HepG2 (cell line): ENCODE results near the gene MAPK13. TPM values are rescaled to one million over a fixed set of nuclear protein-coding genes. Genes with fewer than 3 reads are reported as not detected.
A peak's percentile ranks its signal among the peaks of the same experiment; 100 is the strongest.

Experiments
- ATAC-seq: fragments of 200-7000 bp; cut with Tn5 transposase; 3 replicates; pipeline ENCODE4 v1.9.1; 2020; ENCODE audit warnings: mild to moderate bottlenecking, moderate library complexity
- BruUV-seq: library from RNA; stranded (reverse); fragments of 400-500 nt; replicated peaks from 2 replicates; lab custom pipeline; 2021; lab: Mats Ljungman, UMichigan
- CTCF ChIA-PET: fragments of 300-600 bp; formaldehyde crosslinking; extraction: SDS; loops from one replicate; lab custom pipeline; 2021; ENCODE audit warnings: low total read pairs, inconsistent platforms, low intra/inter-chr PET ratio; lab: Yijun Ruan, JAX
- POLR2A ChIA-PET: fragments of 350-600 bp; sonication (Branson Sonifier 250); formaldehyde crosslinking; loops from one replicate; lab custom pipeline; 2020; ENCODE audit warnings: antibody characterized with exemption, inconsistent platforms; lab: Yijun Ruan, JAX
- DNase-seq: peaks from one replicate; pipeline ENCODE4 v3.0.0-alpha.2; 2015; ENCODE audit warnings: low spot score
- FAIRE-seq: peaks from 3 replicates; lab custom pipeline; 2011; peaks lifted over from hg19 to GRCh38; lab: Jason Lieb, UNC
- H2AFZ ChIP-seq: one replicate; pipeline ENCODE4 v1.6.1; 2011; ENCODE audit warnings: low read length, inconsistent platforms
- H3K27ac ChIP-seq: fragments of 300-600 bp; 3 replicates; pipeline ENCODE4 v1.8.0; 2011; ENCODE audit warnings: mixed run types, mild to moderate bottlenecking, mixed read lengths, low read length, inconsistent platforms; ENCODE audit not compliant: insufficient read depth; ENCODE audit errors: extremely low read length
- H3K27me3 ChIP-seq, 2 experiments: fragments of 200-600 bp in 1 of 2; 2 replicates in 1 of 2; 3 replicates in 1 of 2; pipeline versions ENCODE4 v1.6.0 to v1.8.0; 2011; ENCODE audit warnings: low read length in 2 of 2, mild to moderate bottlenecking in 2 of 2, moderate library complexity in 2 of 2, inconsistent platforms in 1 of 2; ENCODE audit not compliant: insufficient read depth in 2 of 2, control insufficient read depth in 1 of 2
- H3K36me3 ChIP-seq, 2 experiments: fragments of 200-600 bp in 1 of 2; replicated peaks in 1 of 2; 2 replicates in 1 of 2; 3 replicates in 1 of 2; pipeline versions ENCODE4 v1.5.1 to v1.8.0; 2011; ENCODE audit warnings: low read length in 2 of 2, inconsistent platforms in 1 of 2; ENCODE audit not compliant: insufficient read depth in 2 of 2, control insufficient read depth in 1 of 2
- H3K4me1 ChIP-seq: 2 replicates; pipeline ENCODE4 v1.5.1; 2012; ENCODE audit warnings: low read length, inconsistent platforms; ENCODE audit not compliant: insufficient read depth
- H3K4me2 ChIP-seq: 2 replicates; pipeline ENCODE4 v1.6.0; 2011; ENCODE audit warnings: low read depth, low read length, inconsistent platforms
- H3K4me3 ChIP-seq, 3 experiments: fragments of 200-600 bp in 1 of 3; sonication (generic), shearing (Covaris generic) in 1 of 3; replicated peaks in 1 of 3; 2 replicates each; pipeline ENCODE4 v1.5.1; 2011 to 2016; ENCODE audit warnings: low read length in 3 of 3, inconsistent platforms in 2 of 3, low read depth in 2 of 3, mild to moderate bottlenecking in 2 of 3, control low read depth in 1 of 3, mixed read lengths in 1 of 3; ENCODE audit not compliant: insufficient read depth in 1 of 3
- H3K79me2 ChIP-seq: one replicate; pipeline ENCODE4 v1.6.1; 2011; ENCODE audit warnings: low read length, inconsistent platforms; ENCODE audit not compliant: insufficient read depth
- H3K9ac ChIP-seq: 2 replicates; pipeline ENCODE4 v1.6.0; 2011; ENCODE audit warnings: mild to moderate bottlenecking, low read depth, low read length, inconsistent platforms; ENCODE audit not compliant: insufficient read depth
- H3K9me3 ChIP-seq: 2 replicates; pipeline ENCODE4 v1.5.1; 2012; ENCODE audit warnings: mild to moderate bottlenecking, low read length
- H4K20me1 ChIP-seq: 2 replicates; pipeline ENCODE4 v1.6.0; 2011; ENCODE audit warnings: inconsistent platforms, mild to moderate bottlenecking, low read length, moderate library complexity; ENCODE audit not compliant: insufficient read depth
- ARHGAP35 ChIP-seq: sonication (generic); formaldehyde crosslinking; IDR thresholded peaks from 2 replicates; pipeline ENCODE4 v1.9.0; 2022; ENCODE audit warnings: mild to moderate bottlenecking, inconsistent platforms, moderate library complexity, missing genetic modification reagents, borderline replicate concordance
- BORCS8-MEF2B ChIP-seq: sonication (generic); formaldehyde crosslinking; IDR thresholded peaks from 2 replicates; pipeline ENCODE4 v1.8.0; 2022; ENCODE audit warnings: mild to moderate bottlenecking, missing genetic modification reagents
- HHEX ChIP-seq: IDR thresholded peaks from 2 replicates; pipeline ENCODE4 v1.6.1; 2016; ENCODE audit warnings: control low read depth
- HNF4A ChIP-seq: sonication (generic); formaldehyde crosslinking; IDR thresholded peaks from 2 replicates; pipeline ENCODE4 v1.4.0; 2020; ENCODE audit warnings: missing genetic modification reagents
- IRF9 ChIP-seq: sonication (generic); formaldehyde crosslinking; IDR thresholded peaks from 2 replicates; pipeline ENCODE4 v1.8.0; 2022; ENCODE audit warnings: missing genetic modification reagents, mild to moderate bottlenecking, borderline replicate concordance
- KDM3A ChIP-seq: IDR thresholded peaks from 2 replicates; pipeline ENCODE4 v1.6.1; 2018; ENCODE audit warnings: low read depth, missing compliant biosample characterization
- KDM5B ChIP-seq: sonication (generic); formaldehyde crosslinking; IDR thresholded peaks from 2 replicates; pipeline ENCODE4 v1.4.0; 2020; ENCODE audit warnings: missing genetic modification reagents, mild to moderate bottlenecking, borderline replicate concordance
- MEF2D ChIP-seq: sonication (generic); formaldehyde crosslinking; IDR thresholded peaks from 2 replicates; pipeline ENCODE4 v1.5.1; 2020; ENCODE audit warnings: mild to moderate bottlenecking, missing genetic modification reagents
- MEIS2 ChIP-seq: sonication (generic); formaldehyde crosslinking; IDR thresholded peaks from 2 replicates; pipeline ENCODE4 v1.9.0; 2021; ENCODE audit warnings: mild to moderate bottlenecking, missing genetic modification reagents
- RELA ChIP-seq: sonication (generic); formaldehyde crosslinking; IDR thresholded peaks from 2 replicates; pipeline ENCODE4 v1.4.0; 2020; ENCODE audit warnings: missing genetic modification reagents
- RFX5 ChIP-seq: IDR thresholded peaks from 2 replicates; pipeline ENCODE4 v1.6.1; 2011; ENCODE audit warnings: low read depth, low read length, improper control_type of control experiment
- TOPORS ChIP-seq: sonication (generic); formaldehyde crosslinking; IDR thresholded peaks from 2 replicates; pipeline ENCODE4 v1.8.0; 2023; ENCODE audit warnings: mild to moderate bottlenecking, missing genetic modification reagents
- ZFP82 ChIP-seq: sonication (generic); formaldehyde crosslinking; IDR thresholded peaks from 2 replicates; pipeline ENCODE4 v1.5.1; 2020; ENCODE audit warnings: mild to moderate bottlenecking, missing genetic modification reagents, borderline replicate concordance
- ZNF33A ChIP-seq: sonication (generic); formaldehyde crosslinking; IDR thresholded peaks from 2 replicates; pipeline ENCODE4 v1.5.1; 2020; ENCODE audit warnings: missing genetic modification reagents, mild to moderate bottlenecking, moderate library complexity, borderline replicate concordance
- ZNF609 ChIP-seq: sonication (generic); formaldehyde crosslinking; IDR thresholded peaks from 2 replicates; pipeline ENCODE4 v1.4.0; 2020; ENCODE audit warnings: mild to moderate bottlenecking, missing genetic modification reagents, borderline replicate concordance
- ZNF770 ChIP-seq: sonication (generic); formaldehyde crosslinking; IDR thresholded peaks from 2 replicates; pipeline ENCODE4 v1.5.0; 2020; ENCODE audit warnings: mild to moderate bottlenecking, missing genetic modification reagents
- WGBS: methylation state at CpG from one replicate; pipeline ENCODE4 v1.1.6; 2017; ENCODE audit warnings: low lambda C conversion rate; 5-methylcytosine and 5-hydroxymethylcytosine counted together
- in situ Hi-C: cut with HindIII; loops from 2 replicates; pipeline ENCODE4 v1.10.0; 2017; ENCODE audit warnings: low pct_unique_long_range_greater_than_20kb; ENCODE audit not compliant: extremely low pct_ligation_motif_present
- intact Hi-C: fragments of 100-400 bp; cut with micrococcal nuclease; formaldehyde crosslinking; loops from one replicate; pipeline ENCODE4 v1.10.0; 2022; ENCODE audit not compliant: unreplicated experiment
- polyA plus RNA-seq, 8 experiments: library from polyadenylated mRNA; depleted of rRNA in 3 of 8; stranded (reverse) in 7 of 8; unstranded in 1 of 8; fragments of >200 nt; fragmentation: Illumina TruSeq in 4 of 8; extraction: Trizol in 4 of 8; gene quantifications; 2 replicates each; pipeline versions ENCODE4 v1.2.1 to v1.2.3, GENCODE V29; 2011 to 2016; ENCODE audit warnings: low read depth in 4 of 8, missing spikeins in 1 of 8, mixed read lengths in 1 of 8; ENCODE audit not compliant: insufficient read depth in 1 of 8
- total RNA-seq, 5 experiments: library from RNA; depleted of rRNA; stranded (reverse); fragments of >200 nt; fragmentation: Illumina TruSeq; extraction: Trizol; gene quantifications; 2 replicates each; pipeline ENCODE4 v1.2.3, GENCODE V29; 2016; ENCODE audit warnings: low read depth in 1 of 5

MAPK13 gene
- total and polyA plus RNA-seq, 2 of the 13 experiments (the other 11 are each of a cell fraction or from before 2014, with no cell fraction given): 12.7 to 43.4 TPM

- WGBS: 16% methylated on average over 4 of the region's 4 CpGs
- in situ Hi-C loops (no loop called here), intact Hi-C loops (no loop called here)
- Histone ChIP-seq H3K36me3 (peaks cover 0 to 2% of the 10 kb centered on the region in 2 experiments; a peak in 1 of 5 replicates), H4K20me1 (no peaks in the 10 kb centered on the region), H3K9me3 (no peaks in the 10 kb centered on the region), H3K79me2 (no peaks in the 10 kb centered on the region), H3K27ac (no peak overlapping the region), H3K4me2 (peak overlapping the region; percentile 41), H3K4me3 (0 out of 6 replicates have a peak overlapping the region, but pooled peaks of 1 of the 3 experiments have one; percentile 0), H3K27me3 (no peaks in the 10 kb centered on the region), H3K9ac (no peak overlapping the region), H2AFZ (no peak overlapping the region), H3K4me1 (peaks cover 40% of the 10 kb centered on the region)
- FAIRE-seq (no peak), ATAC-seq (peak; percentile 49), DNase-seq (peak; percentile 43)
- no TSS peak for BruUV-seq
- ChIA-PET CTCF (interaction anchor here (0.9 to 2.5 kb wide), 2 partner anchors 8 to 74 kb away, joined by 3 to 20 read pairs; partner anchors contain the start of gene BRPF3), POLR2A (interaction anchor here (1.0 to 4.2 kb wide), 3 partner anchors 10 to 94 kb away, joined by 3 to 29 read pairs (median 13); partner anchors contain the start of gene MAPK14)
- TF ChIP-seq RELA (CRISPR knock-in tag): no peak
- no peak for TF ChIP-seq IRF9
- 0 out of 2 replicates have a peak, but pooled peaks have one; percentile 30 for TF ChIP-seq TOPORS (CRISPR knock-in tag)
- TF ChIP-seq HNF4A: peak; percentile 67
- no peak for TF ChIP-seq ZNF609 (CRISPR knock-in tag)
- no peak for TF ChIP-seq RFX5
- TF ChIP-seq KDM5B: 0 out of 2 replicates have a peak, but pooled peaks have one; percentile 17
- TF ChIP-seq BORCS8-MEF2B (CRISPR knock-in tag): 0 out of 2 replicates have a peak, but pooled peaks have one; percentile 51
- no peak for TF ChIP-seq KDM3A
- TF ChIP-seq ZNF770 (CRISPR knock-in tag): 0 out of 2 replicates have a peak, but pooled peaks have one; percentile 22
- no peak for TF ChIP-seq MEIS2 (CRISPR knock-in tag)
- no peak; the same call in 1 of the 2 replicates for TF ChIP-seq MEF2D (CRISPR knock-in tag)
- TF ChIP-seq HHEX (CRISPR knock-in tag): no peak
- TF ChIP-seq ARHGAP35 (CRISPR knock-in tag): no peak
- TF ChIP-seq ZNF33A (CRISPR knock-in tag): no peak
- no peak for TF ChIP-seq ZFP82
Observed at GRCh38 chr6:36121787-36122494, 8.4 kb upstream of the MAPK13 start.
